ENCODE results near the gene EFTUD2.

GRCh38 chr17:44948315-44948795 lies 49.1 kb upstream of the EFTUD2 start:
- TF ChIP-seq CTCF (IDR thresholded peaks at IDR 0.05) (no peak), EZH2 (IDR thresholded peaks at IDR 0.05; ENCODE audit: borderline replicate concordance, insufficient read depth, low read depth, low read length, poor library complexity, severe bottlenecking) (no peak)

All from B cell (primary cell).